ENCODE data around the gene RSAD1.

RSAD1 gene

GRCh38 chr17:50520483-50520882 is 41.8 kb downstream of the RSAD1 start:
- no peaks in the 10 kb centered on the region for H3K27me3 ChIP-seq (ENCODE audit: low read length)
- no peak for TF ChIP-seq EZH2phosphoT487 (conservative IDR thresholded peaks at IDR 0.05; ENCODE audit: low read length)
- TF ChIP-seq, protein P1, sequence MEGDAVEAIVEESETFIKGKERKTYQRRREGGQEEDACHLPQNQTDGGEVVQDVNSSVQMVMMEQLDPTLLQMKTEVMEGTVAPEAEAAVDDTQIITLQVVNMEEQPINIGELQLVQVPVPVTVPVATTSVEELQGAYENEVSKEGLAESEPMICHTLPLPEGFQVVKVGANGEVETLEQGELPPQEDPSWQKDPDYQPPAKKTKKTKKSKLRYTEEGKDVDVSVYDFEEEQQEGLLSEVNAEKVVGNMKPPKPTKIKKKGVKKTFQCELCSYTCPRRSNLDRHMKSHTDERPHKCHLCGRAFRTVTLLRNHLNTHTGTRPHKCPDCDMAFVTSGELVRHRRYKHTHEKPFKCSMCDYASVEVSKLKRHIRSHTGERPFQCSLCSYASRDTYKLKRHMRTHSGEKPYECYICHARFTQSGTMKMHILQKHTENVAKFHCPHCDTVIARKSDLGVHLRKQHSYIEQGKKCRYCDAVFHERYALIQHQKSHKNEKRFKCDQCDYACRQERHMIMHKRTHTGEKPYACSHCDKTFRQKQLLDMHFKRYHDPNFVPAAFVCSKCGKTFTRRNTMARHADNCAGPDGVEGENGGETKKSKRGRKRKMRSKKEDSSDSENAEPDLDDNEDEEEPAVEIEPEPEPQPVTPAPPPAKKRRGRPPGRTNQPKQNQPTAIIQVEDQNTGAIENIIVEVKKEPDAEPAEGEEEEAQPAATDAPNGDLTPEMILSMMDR (IDR thresholded peaks at IDR 0.05; ENCODE audit: insufficient read depth, low read length, poor library complexity, severe bottlenecking), result no peak

DNA sequence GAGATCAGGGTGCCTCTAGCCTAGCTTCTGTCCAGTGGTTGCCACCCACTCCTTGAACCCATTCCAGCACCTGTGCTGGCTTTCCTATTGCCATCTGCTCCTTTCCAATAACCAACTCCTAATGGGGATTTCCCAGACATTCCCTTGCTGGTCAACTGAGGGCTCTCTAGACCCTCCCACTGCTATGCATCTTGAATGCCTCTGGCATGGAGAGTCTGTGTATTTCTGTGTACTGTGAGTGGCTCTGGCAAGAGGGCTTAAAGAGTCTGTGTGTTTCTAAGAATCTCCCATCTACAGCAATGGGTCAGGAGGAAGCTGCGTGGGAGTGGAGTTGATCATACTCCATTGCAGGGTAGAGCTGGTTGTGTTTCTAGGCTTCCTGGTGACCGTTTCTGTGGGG is 42.9 kb downstream of the RSAD1 start:
- TF ChIP-seq, protein P1 (IDR thresholded peaks at IDR 0.05; ENCODE audit: insufficient read depth, low read length, poor library complexity, severe bottlenecking), result no peak
- TF ChIP-seq EZH2phosphoT487 (conservative IDR thresholded peaks at IDR 0.05; ENCODE audit: low read length), result no peak
- Histone ChIP-seq H3K4me2 (ENCODE audit: low read depth, low read length, poor library complexity, severe bottlenecking) (no peak overlapping the region), H3K9ac (ENCODE audit: low read length) (no peak overlapping the region), H2AFZ (ENCODE audit: low read depth, low read length, severe bottlenecking) (no peak overlapping the region), H3K9me3 (ENCODE audit: insufficient read depth, low read length) (no peaks in the 10 kb centered on the region), H3K36me3 (ENCODE audit: low read length) (no peaks in the 10 kb centered on the region), H4K20me1 (ENCODE audit: low read depth, low read length) (no peaks in the 10 kb centered on the region), H3K9me2 (replicated peaks; ENCODE audit: insufficient read depth, low read length) (no peaks in the 10 kb centered on the region), H3F3A (ENCODE audit: insufficient read depth) (no peaks in the 10 kb centered on the region), H3K27me3 (ENCODE audit: low read length) (no peaks in the 10 kb centered on the region), H3K79me2 (ENCODE audit: insufficient read depth, low read length) (no peaks in the 10 kb centered on the region), H3K27ac (ENCODE audit: low read depth, low read length) (no peak overlapping the region), H3K4me3 (ENCODE audit: insufficient read depth, low read length, poor library complexity, severe bottlenecking) (no peak overlapping the region)

More at GRCh38 chr17:50520483-50520882, 41.8 kb downstream of the RSAD1 start:
- no peak overlapping the region for H3K4me3 ChIP-seq (ENCODE audit: insufficient read depth, low read length, poor library complexity, severe bottlenecking)
- H3K9me3 ChIP-seq (ENCODE audit: insufficient read depth, low read length), result no peaks in the 10 kb centered on the region
- H3K9me2 ChIP-seq (replicated peaks; ENCODE audit: insufficient read depth, low read length), result no peaks in the 10 kb centered on the region
- no peaks in the 10 kb centered on the region for H4K20me1 ChIP-seq (ENCODE audit: low read depth, low read length)
- no peak overlapping the region for H3K9ac ChIP-seq (ENCODE audit: low read length)
- no peak overlapping the region for H2AFZ ChIP-seq (ENCODE audit: low read depth, low read length, severe bottlenecking)
- H3K36me3 ChIP-seq (ENCODE audit: low read length), result no peaks in the 10 kb centered on the region
- H3K79me2 ChIP-seq (ENCODE audit: insufficient read depth, low read length), result no peaks in the 10 kb centered on the region
- H3K4me2 ChIP-seq (ENCODE audit: low read depth, low read length, poor library complexity, severe bottlenecking), result no peak overlapping the region
- H3K27ac ChIP-seq (ENCODE audit: low read depth, low read length), result no peak overlapping the region
- no peaks in the 10 kb centered on the region for H3F3A ChIP-seq (ENCODE audit: insufficient read depth)

- Histone ChIP-seq H3K4me3 (ENCODE audit: insufficient read depth, low read length, poor library complexity, severe bottlenecking) (no peak overlapping the region), H3K36me3 (ENCODE audit: low read length) (no peaks in the 10 kb centered on the region), H3F3A (ENCODE audit: insufficient read depth) (no peaks in the 10 kb centered on the region), H2AFZ (ENCODE audit: low read depth, low read length, severe bottlenecking) (no peak overlapping the region), H3K27ac (ENCODE audit: low read depth, low read length) (no peak overlapping the region), H4K20me1 (ENCODE audit: low read depth, low read length) (no peaks in the 10 kb centered on the region), H3K79me2 (ENCODE audit: insufficient read depth, low read length) (no peaks in the 10 kb centered on the region), H3K9ac (ENCODE audit: low read length) (no peak overlapping the region), H3K9me2 (replicated peaks; ENCODE audit: insufficient read depth, low read length) (no peaks in the 10 kb centered on the region), H3K9me3 (ENCODE audit: insufficient read depth, low read length) (no peaks in the 10 kb centered on the region), H3K27me3 (ENCODE audit: low read length) (no peaks in the 10 kb centered on the region), H3K4me2 (ENCODE audit: low read depth, low read length, poor library complexity, severe bottlenecking) (no peak overlapping the region)
- TF ChIP-seq, protein P1 (IDR thresholded peaks at IDR 0.05; ENCODE audit: insufficient read depth, low read length, poor library complexity, severe bottlenecking), result no peak
- no peak for TF ChIP-seq EZH2phosphoT487 (conservative IDR thresholded peaks at IDR 0.05; ENCODE audit: low read length)
These were observed 44.1 kb downstream of the RSAD1 start for GRCh38 chr17:50522766-50523165.
